ENCODE results near the gene UPK3A.
"Not testable (repeated sequence)": the region's sequence is repeated elsewhere in the genome, so short reads cannot be mapped to it uniquely, and the experiment has no call there.

Gene UPK3A

DNA sequence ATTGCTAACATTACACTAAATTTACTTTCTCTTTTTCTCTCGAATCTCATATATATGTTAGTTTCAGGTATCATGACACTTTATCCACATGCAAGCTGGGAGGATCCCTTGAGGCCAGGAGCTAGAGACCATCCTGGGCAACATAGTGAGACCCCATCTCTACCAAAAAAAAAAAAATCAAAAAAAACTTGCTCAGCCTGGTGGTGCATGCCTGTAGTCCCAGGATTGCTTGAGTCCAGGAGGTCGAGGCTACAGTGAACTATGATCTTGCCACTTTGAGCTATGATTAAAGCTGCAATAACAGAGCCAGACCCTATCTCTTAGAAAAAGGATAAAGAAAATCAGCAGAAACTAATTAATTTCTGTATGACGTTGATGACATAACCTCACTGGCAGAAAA, 3.7 kb upstream of the UPK3A start:
- no peak for DNase-seq (ENCODE audit: low read depth)

DNA sequence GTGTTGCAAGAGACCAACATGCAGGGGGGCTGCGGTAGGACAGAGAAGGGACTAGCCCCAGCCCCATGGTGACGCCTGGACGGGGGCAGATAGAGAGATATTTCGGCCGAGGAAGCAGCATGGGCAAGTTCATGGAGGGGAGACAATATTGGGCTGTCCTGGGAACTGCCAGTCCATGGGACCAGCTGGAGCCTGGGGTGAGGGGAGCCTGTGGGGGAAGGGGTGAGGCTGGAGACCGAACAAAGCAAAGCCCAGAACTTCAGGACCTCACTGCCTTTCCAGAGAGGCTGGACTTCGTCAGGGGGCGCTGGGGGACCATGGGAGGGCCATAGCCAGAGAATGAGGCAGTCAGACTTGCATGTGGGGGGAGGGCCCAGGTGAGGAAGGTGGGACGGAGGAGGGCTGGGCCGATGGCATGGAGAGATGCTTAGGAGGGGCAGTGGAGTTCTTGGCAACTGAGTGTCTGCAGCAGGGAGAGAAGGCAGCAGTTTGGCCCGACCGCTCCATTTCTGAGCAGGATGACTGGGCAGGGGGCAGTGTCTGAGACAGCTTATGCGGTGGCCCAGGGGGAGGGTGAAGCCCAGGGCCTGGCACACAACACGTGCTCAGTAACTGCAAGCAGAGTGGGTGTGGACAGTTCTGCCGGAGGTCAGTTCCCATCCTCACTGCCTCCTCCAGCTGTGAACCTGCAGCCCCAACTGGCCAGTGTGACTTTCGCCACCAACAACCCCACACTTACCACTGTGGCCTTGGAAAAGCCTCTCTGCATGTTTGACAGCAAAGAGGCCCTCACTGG, 712 bp downstream of the UPK3A start:
- no peak for DNase-seq (ENCODE audit: low read depth)

DNA sequence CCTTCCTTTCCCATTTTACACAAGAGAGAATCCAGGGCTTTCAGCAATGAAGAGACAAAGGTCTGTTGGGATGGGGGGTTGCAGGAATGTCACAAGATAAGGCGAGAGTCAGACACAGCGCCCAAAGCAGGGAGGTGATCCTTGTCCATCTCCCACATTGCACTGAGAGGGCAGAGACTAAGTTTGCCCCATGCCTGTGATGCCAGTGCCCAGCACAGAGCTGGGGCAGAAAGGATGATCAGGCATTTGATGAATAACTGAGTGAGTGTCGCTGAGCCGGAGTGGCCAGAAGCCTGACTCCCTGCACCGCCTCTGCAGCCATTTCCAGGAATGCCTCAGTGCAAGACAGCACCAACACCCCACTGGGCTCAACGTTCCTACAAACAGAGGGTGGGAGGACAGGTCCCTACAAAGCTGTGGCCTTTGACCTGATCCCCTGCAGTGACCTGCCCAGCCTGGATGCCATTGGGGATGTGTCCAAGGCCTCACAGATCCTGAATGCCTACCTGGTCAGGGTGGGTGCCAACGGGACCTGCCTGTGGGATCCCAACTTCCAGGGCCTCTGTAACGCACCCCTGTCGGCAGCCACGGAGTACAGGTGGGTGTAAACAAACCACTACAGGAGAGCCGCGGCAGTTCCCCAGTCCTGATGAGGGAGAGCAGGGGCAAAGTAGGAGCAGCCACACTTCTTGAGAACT, 2.3 kb downstream of the UPK3A start:
- DNase-seq (ENCODE audit: low read depth): no peak

DNA sequence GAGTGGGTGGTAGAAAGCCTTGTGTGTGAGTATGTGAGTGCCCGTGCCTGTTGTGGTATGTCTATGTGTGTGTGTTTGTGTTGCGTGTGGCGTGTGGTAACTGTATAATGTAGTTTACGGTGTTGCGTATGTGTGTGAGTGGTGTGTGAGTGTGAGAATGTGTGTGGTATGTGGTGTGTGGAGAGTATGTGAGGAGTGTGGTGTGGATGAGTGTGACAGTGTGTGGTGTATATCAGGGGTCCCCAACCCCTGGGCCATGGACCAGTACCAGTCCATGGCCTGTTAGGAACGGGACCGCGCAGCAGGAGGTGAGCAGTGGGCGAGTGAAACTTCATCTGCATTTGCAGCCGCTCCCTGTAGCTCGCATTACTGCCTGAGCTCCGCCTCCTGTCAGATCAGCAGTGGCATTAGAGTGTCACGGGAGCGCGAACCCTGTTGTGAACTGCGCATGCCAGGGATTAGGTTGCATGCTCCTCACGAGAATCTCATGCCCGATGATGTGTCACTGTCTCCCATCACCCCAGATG, 5.7 kb downstream of the UPK3A start:
- no peak for DNase-seq (ENCODE audit: low read depth)

DNA sequence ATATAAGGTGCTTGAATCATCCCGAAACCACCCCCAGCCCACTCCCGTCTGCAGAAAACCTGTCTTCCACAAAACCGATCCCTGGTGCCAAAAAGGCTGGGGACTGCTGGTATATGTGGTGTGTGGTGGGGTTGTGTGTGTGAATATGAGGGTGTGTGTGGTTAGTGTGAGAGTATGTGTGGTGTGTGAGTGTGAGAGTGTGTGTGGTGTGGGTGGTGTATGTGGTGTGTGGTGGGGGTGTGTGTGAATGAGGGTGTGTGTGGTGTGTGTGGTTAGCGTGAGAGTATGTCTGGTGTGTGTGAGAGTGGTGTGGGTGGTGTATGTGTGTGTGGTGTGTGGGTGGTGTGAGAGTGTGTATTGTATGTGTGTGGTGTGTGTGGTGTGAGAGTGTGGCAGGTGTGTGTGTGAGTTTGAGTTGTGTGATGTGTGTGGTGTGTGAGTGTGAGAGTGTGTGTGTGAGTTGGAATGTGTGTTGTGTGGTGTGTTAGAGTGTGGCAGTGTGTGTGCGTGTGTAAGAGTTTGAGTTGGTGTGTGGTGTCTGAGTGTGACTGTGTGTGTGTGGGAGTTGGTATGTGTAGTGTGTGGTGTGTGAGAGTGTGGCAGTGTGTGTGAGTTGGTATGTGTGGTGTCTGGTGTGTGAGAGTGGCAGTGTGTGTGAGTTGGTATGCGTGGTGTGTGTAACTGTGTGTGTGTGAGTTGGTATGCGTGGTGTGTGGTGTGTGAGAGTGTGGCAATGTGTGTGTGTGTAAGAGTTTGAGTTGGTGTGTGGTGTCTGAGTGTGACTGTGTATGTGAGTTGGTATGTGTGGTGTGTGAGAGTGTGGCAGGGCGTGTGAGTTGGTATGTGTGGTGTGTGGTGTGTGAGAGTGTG, 6.5 kb downstream of the UPK3A start:
- no peak for DNase-seq (ENCODE audit: low read depth)

DNA sequence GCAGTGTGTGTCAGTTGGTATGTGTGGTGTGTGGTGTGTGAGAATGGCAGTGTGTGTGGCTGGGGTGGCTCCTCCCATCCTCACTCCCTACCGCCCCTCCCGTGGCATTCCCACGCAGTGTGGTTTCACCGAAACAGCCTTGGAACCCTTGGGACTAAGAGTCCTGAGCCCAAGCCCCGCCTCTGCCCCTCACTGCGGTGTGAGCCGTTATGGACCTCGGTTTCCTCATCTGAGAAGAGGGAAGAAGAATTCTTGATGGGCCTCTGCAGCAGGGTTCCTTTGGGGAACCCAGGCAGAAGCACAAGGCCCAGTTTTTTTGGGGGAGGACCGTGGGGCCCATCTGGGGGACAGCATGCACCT, 7.2 kb downstream of the UPK3A start:
- no peak for DNase-seq (ENCODE audit: low read depth)

DNA sequence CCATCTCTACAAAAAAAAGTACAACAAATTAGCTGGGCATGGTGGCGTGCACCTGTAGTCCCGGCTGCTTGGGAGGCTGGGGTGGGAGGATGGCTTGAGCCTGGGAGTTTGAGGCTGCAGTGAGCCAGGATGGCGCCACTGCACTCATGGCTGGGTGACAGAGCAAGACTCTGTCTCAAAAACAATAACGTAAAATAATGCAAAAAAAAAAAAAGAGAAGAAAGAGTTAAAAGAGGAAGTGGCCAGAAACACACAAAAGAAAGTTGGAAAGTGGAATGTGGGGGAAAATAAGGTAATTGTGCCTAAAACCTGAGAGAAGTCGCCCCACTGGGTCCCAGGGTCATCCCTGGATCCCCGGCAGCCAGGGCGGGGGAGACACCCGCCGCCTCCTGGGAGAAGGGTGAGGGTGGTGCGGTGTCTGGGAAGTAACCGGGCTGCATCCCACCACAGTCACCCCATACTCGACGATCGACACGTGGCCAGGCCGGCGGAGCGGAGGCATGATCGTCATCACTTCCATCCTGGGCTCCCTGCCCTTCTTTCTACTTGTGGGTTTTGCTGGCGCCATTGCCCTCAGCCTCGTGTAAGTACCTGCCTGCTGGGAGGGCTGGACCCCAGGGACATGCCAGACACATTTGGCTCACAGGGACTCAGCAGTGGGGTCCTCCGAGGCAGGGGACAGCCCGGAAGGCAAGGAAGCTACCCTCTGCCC, 8.1 kb downstream of the UPK3A start:
- no peak for DNase-seq (ENCODE audit: low read depth)

DNA sequence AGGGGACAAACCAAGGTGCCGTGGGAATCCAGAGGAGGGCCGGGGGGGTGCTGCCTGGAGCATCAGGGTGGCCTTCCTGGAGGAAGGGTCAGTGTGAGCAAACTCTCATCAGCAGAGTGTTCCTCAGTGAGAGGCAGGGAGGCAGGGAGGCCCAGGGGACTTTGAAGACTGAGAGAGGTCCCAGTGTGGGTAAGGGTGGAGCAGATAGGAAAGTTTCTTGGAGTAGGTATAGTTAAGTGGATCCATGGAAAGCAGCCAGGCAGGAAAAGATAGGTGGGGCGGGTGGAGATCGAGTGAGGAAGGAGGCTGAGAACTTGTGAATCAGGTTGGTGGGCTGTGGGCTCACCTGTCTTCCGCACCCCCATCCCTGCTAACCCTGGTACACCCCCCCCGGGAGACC, 9.3 kb downstream of the UPK3A start:
- DNase-seq (ENCODE audit: low read depth): no peak

DNA sequence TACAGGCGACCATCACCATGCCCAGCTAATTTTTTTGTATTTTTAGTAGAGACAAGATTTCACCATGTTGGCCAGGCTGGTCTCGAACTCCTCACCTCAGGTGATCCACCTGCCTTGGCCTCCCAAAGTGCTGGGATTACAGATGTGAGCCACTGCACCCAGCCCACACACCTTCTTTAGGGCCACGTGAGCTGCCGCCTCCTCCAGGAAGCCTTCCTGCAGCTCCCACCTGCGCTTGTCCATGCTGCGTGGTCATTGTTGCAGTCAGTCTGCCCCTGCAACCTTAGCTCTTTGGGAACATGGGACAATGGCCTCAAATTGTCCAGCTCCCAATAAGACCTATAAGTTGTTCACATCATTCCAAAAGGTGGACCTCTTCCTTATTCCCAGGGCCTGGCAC, 10.3 kb downstream of the UPK3A start:
- DNase-seq (ENCODE audit: low read depth): not testable (repeated sequence)

DNA sequence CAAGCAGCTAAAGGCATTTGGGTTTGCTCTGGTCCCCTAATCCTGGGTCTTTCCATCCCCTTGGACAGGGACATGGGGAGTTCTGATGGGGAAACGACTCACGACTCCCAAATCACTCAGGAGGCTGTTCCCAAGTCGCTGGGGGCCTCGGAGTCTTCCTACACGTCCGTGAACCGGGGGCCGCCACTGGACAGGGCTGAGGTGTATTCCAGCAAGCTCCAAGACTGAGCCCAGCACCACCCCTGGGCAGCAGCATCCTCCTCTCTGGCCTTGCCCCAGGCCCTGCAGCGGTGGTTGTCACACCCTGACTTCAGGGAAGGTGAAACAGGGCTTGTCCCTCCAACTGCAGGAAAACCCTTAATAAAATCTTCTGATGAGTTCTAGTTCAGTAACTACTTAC, 10.7 kb downstream of the UPK3A start:
- no peak for DNase-seq (ENCODE audit: low read depth)

DNA sequence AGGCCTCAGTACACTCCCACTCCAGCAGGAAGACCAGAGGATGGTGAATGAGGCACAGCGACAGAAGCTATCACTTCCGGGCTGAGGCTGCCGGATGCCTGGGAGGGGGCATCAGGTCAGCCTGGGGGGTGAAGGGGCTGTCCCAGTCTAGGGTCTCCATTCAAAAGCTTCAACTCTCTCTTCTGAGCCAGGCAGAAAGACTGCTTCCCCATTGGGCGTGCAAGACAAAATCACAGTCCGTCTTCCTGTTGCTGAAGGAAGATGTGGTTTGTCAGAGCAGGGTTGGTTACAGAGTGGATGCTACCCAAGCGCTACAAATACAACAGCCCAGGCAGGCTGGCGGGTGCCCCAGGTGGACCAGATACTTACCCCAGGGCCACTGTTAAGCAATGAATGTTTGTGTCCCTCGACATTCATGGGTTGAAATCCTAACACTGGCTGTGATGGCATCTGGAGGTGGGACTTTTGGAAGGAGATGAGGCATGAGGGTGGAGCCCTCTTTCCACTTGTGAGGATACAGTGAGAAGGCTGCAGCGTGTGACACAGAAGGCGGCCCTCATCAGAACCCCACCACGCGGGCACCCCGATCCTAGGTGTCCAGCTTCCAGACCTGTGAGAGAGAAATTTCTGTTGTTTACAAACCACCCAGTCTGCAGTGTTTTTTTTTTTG, 12.0 kb downstream of the UPK3A start:
- DNase-seq (ENCODE audit: low read depth): no peak

DNA sequence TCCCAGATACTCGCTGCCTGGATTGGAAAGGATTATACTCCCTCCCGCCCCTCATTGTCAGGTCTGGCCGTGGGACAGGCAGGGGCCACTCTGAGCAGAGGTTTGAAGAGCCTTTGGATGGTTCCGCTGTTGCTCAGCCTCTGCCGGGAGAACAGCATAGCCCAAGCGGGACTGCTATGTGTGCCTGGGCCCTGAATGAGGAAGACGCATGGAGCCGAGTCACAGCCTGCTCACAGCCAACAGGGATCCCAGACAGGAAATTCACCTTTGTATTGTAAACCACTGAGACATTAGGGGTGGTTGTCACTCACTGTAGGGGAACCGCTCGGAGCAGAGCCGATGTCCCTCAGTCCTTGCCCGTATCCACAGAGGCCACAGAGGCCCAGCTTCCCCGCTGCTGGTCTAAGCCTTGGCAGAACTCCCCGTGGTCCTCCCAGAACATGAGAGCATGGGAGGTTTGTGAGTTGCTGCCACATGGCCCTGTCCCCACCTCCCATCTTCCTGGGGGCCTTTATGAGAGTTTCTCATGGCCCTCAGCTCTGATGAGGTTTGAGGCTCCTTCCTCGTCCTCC, 14.3 kb downstream of the UPK3A start:
- no peak for DNase-seq (ENCODE audit: low read depth)

DNA sequence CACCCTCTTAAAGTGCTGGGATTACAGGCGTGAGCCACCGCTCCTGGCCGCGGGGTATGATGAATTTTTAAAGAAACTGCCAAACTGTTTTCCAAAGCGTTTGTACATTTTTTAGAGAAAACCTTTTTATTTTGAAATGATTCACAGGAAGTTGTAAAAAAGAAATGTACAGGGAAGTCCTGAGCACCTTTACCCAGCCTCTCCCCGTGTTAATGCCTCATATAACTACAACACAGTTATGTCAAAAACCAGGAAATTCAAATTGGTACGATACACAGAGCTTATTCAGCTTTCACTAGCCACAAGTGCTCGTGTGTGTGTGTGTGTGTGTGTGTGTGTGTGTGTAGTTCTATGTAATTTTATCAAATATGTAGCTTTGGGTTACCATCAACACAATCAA, 18.0 kb downstream of the UPK3A start:
- no peak for DNase-seq (ENCODE audit: low read depth)

DNA sequence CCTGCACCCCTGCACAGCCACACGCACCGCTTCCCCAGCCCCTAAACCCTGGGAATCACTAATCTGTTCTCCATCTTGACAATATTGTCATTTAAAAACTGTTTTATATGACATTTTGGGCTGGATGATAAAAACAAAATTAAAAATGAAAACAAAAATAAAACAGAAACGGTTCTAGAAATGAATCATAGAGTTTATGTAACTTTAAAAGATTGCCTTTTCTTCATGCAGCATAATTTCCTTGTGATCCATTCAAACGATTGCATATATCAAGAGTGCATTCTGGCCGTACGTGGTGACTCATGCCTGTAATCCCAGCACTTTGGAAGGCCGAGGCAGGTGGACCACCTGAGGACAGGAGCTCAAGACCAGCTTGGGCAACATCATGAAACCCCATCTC, 18.4 kb downstream of the UPK3A start:
- DNase-seq (ENCODE audit: low read depth): no peak

DNA sequence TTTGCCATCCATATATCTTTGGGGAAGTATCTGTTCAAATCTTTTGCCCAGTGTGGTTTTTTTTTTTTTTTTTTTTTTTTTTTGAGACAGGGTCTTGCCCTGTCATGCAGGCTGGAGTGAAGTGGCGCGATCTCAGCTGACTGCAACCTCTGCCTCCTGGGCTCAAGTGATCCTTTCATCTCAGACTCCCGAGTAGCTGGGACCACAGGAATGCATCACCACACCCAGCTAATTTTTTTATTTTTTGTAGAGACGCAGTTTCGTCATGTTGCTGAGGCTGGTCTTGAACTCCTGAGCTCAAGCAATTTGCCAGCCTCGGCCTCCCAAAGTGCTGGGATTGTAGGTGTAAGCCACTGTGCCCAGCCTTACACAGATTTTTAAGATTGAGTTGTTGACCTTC, 20.2 kb downstream of the UPK3A start:
- no peak for DNase-seq (ENCODE audit: low read depth)

DNA sequence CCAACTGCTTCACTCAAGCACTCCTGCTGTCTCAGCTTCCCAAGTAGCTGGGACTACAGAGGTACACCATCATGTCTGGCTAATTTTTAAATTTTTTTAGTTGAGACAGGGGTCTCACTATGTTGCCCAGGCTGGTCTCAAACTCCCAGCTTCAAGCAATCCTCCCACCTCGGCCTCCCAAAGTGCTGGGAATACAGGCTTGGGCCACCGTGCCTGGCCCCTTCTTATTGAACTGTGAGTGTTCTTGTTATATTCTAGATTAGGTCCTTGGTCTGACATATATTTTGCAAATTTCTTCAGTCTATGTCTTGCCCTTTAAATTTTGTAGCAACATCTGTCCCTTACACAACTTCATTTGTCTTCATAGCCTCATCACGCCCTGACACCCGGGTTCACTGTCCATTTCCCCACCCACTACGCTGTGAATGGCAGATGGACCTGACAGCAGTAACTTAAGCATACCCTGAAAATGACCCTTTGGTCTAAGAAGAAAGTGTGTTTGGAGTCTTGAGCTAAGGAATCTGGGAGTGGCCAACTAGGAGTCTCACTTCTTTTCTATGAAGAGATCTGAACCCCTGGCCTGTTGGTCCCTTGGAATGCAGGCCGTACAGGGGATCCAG, 20.8 kb downstream of the UPK3A start:
- no peak for DNase-seq (ENCODE audit: low read depth)

DNA sequence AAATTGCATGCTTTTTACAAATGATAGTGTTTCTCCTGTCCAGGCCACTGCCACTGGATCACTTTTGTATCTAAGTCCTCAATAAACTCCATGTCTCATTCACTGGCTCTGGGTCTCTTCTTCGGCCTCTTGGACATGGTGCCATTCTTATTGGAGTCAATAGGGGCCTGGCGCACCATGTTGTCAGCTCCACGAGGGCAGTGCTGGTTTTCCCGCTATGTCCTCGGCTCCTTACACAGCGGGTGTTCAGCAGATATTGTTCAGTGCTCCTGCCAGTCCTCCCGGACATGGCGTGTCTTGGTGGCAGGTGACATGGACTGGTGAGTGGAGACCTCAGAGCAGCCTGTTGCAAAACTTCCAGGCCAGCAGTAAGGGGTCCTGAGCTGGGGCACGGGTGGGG, 21.4 kb downstream of the UPK3A start:
- no peak for DNase-seq (ENCODE audit: low read depth)

DNA sequence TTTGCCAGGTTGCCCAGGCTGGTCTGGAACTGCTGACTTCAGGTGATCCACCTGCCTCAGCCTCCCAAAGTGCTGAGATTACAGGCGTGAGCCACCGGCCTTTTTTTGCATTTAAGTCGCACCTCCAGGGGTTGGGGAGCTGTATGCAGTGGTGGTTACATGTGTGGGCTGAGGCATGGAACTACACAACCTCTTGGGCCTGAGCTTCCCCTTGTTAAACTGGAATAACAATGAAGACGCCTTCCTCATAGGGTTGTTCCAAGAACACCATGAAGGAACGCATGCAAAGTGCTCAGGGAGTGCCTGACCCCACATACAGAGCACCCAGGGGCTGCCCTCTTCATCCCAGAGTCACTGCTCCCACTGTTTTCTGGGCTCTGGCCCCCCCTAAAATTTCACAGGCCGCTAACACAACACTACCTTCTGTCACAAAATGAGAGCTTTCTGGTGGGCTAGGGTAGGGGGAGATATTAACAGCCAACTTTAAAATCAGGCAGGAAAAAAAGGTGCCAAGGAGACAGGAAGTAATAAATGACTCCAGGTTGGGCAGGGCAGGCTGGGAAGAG, 23.7 kb downstream of the UPK3A start:
- DNase-seq (ENCODE audit: low read depth): no peak

DNA sequence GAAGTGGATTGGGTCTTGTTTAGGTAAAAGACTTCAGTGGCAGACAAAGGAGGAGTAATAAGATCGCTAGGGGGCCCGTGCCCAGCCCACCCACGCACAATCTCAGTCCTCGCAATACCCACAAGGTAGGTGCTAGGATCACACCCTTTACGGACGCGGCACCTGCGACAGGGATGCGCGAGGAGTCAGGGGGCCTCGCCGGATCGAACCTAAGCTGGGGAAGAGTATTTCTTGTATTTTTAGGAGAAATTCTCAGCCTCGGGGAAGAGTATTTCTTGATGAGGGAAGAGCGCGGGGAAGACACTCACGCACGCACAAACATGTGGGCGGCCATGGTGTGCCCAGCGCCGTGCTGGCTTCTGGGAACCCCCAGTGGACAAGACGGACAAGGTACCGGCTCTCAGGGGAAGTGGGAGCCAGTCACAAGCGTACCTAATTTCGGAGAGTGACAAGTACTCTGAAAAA, 24.2 kb downstream of the UPK3A start:
- no peak for DNase-seq (ENCODE audit: low read depth)
